Neutrophil (primary cell): ENCODE data around the gene CDV3.
"Not testable (repeated sequence)": the region's sequence is repeated elsewhere in the genome, so short reads cannot be mapped to it uniquely, and the experiment has no call there.

Source experiments
- H3K27ac ChIP-seq: fragments of 200-600 bp; sonication (generic); 2 replicates; pipeline ENCODE4 v1.5.1; 2016; ENCODE audit warnings: mild to moderate bottlenecking, moderate library complexity
- H3K27me3 ChIP-seq: fragments of 200-600 bp; sonication (generic); 2 replicates; pipeline ENCODE4 v1.6.0; 2016; ENCODE audit warnings: mild to moderate bottlenecking
- H3K36me3 ChIP-seq: fragments of 200-600 bp; sonication (generic); 2 replicates; pipeline ENCODE4 v1.5.1; 2017
- H3K4me1 ChIP-seq, 2 experiments: fragments of 200-600 bp in 1 of 2; sonication (generic) in 1 of 2; 1 replicate in 1 of 2; 2 replicates in 1 of 2; pipeline versions ENCODE4 v1.5.1 to v1.6.1; 2013 to 2016; ENCODE audit warnings: low read depth in 1 of 2, low read length in 1 of 2, mild to moderate bottlenecking in 1 of 2, moderate library complexity in 1 of 2; ENCODE audit not compliant: control insufficient read depth in 1 of 2, insufficient read depth in 1 of 2
- H3K4me3 ChIP-seq, 2 experiments: fragments of 200-600 bp in 1 of 2; sonication (generic) in 1 of 2; 1 replicate in 1 of 2; 2 replicates in 1 of 2; pipeline ENCODE4 v1.5.1; 2013 to 2016; ENCODE audit warnings: low read depth in 1 of 2, low read length in 1 of 2, mild to moderate bottlenecking in 1 of 2, moderate library complexity in 1 of 2
- H3K9me3 ChIP-seq: fragments of 200-600 bp; sonication (generic); 2 replicates; pipeline ENCODE4 v1.5.1; 2016
- TF ChIP-seq, protein P1 (sequence below): fragments of 200-600 bp; sonication (generic); IDR thresholded peaks from 2 replicates; pipeline ENCODE4 v1.5.1; 2016; ENCODE audit warnings: antibody characterized with exemption

CDV3 gene

DNA sequence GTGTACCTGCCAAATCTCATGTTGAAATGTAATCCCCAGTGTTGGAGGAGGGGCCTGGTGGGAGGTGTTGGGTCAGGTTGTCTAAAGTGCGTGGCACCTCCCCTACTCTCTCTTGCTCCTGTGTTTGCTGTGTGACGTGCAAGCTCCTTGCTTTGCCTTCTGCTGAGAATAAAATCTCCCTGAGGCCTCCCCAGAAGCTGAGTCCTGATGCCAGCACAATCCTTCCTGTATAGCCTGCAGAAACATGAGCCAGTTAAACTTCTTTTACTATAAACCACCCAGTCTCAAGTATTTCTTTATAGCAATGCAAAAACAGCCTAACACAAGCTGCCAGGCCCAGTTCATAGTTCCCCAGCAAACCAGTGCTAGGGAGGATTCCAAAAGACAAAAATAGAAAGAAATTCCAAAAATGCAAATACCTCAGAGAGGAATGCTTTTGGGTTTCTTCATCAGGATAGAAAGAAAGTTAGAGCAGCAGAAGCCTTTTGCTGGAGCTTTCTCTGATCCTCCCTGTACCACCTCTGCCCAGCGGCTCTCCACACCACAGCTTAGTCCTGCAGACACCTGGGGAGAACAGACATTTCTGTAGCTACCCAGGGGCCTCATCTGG, 25.9 kb upstream of the CDV3 start:
- H3K36me3 ChIP-seq, result no peaks in the 10 kb centered on the region
- H3K27me3 ChIP-seq, result no peaks in the 10 kb centered on the region
- H3K4me1 ChIP-seq, result peaks cover 9% of the 10 kb centered on the region in 2 experiments
- no peaks in the 10 kb centered on the region for H3K9me3 ChIP-seq
- H3K27ac ChIP-seq, result peak overlapping the region; percentile 27
- no peak overlapping the region for H3K4me3 ChIP-seq
- TF ChIP-seq, protein P1, sequence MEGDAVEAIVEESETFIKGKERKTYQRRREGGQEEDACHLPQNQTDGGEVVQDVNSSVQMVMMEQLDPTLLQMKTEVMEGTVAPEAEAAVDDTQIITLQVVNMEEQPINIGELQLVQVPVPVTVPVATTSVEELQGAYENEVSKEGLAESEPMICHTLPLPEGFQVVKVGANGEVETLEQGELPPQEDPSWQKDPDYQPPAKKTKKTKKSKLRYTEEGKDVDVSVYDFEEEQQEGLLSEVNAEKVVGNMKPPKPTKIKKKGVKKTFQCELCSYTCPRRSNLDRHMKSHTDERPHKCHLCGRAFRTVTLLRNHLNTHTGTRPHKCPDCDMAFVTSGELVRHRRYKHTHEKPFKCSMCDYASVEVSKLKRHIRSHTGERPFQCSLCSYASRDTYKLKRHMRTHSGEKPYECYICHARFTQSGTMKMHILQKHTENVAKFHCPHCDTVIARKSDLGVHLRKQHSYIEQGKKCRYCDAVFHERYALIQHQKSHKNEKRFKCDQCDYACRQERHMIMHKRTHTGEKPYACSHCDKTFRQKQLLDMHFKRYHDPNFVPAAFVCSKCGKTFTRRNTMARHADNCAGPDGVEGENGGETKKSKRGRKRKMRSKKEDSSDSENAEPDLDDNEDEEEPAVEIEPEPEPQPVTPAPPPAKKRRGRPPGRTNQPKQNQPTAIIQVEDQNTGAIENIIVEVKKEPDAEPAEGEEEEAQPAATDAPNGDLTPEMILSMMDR, result no peak

DNA sequence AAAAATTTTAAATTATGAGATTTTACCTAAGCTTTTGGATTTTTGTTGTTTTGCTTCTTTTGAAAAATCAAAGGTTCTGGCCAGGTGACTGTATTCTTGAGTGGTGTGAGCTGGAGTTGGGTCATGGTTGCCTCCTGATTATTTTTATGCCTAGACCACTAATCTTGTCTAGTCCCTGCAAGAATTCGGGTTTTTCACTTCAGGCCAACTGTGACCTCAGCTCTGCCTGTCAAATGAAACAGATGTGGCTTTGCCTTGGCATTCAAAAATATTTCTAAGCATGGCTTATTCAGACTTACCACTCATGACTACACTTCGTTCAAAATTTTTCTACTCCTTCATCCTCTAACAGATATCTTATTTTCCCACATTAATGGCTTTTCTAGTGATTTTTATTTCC, 25.4 kb upstream of the CDV3 start:
- Histone ChIP-seq H3K27me3 (no peaks in the 10 kb centered on the region), H3K9me3 (no peaks in the 10 kb centered on the region), H3K4me3 (no peak overlapping the region), H3K4me1 (peaks cover 9% of the 10 kb centered on the region in 2 experiments), H3K36me3 (no peaks in the 10 kb centered on the region), H3K27ac (peak overlapping the region; percentile 27)
- TF ChIP-seq, protein P1, result no peak

DNA sequence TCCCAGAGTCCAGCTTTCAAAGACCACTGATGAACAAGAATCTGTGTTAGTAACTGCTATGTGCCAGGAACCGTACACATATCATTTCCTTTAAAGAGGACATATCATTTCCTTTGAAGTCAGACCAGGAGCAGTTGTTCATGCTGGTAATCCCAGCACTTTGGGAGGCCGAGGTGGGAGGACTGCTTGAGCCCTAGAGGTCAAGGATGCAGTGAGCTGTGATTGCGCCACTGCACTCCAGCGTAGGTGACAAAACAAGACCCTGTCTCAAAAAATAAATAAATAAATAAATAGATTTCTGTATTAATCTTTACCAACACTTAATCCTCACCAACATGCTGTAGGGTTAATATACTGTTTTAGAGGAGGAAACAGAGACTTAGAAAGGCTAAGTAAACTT, 23.9 kb upstream of the CDV3 start:
- H3K36me3 ChIP-seq, result no peaks in the 10 kb centered on the region
- H3K9me3 ChIP-seq, result no peaks in the 10 kb centered on the region
- H3K4me3 ChIP-seq, result no peak overlapping the region
- H3K27ac ChIP-seq, result peak overlapping the region; percentile 14
- TF ChIP-seq, protein P1, result no peak
- no peaks in the 10 kb centered on the region for H3K27me3 ChIP-seq
- peaks cover 9% of the 10 kb centered on the region in 2 experiments for H3K4me1 ChIP-seq

DNA sequence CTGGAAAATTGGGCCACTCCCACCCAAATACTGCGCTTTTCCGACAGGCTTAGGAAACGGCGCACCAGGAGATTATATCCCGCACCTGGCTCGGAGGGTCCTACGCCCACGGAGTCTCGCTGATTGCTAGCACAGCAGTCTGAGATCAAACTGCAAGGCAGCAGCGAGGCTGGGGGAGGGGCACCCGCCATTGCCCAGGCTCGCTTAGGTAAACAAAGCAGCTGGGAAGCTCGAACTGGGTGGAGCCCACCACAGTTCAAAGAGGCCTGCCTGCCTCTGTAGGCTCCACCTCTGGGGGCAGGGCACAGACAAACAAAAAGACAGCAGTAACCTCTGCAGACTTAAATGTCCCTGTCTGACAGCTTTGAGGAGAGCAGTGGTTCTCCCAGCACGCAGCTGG, 21.9 kb upstream of the CDV3 start:
- not testable (repeated sequence) for H3K4me1 ChIP-seq, H3K4me3 ChIP-seq, H3K27ac ChIP-seq, H3K9me3 ChIP-seq, H3K36me3 ChIP-seq, H3K27me3 ChIP-seq

DNA sequence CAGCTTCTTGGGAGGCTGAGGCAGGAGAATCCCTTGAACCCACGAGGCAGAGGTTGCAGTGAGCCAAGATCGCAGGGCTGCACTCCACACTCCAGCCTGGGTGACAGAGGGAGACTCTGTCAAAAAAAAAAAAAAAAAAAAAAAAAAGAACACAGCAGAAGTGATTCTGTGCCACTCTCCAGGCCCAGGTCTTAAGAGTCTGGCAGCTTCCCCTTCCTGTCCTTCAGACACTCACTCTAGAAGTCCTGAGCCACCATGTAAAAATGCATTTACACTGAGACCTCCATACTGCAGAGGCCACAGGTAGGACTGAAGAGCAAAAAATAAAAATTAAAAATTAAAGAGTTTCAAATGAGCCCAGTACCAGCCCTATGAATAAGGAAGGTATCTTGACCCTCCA, 11.8 kb upstream of the CDV3 start:
- Histone ChIP-seq H3K9me3 (no peaks in the 10 kb centered on the region), H3K27me3 (no peaks in the 10 kb centered on the region), H3K4me3 (no peak overlapping the region), H3K36me3 (no peaks in the 10 kb centered on the region), H3K27ac (no peak overlapping the region), H3K4me1 (no peaks in the 10 kb centered on the region)
- TF ChIP-seq, protein P1, result no peak

DNA sequence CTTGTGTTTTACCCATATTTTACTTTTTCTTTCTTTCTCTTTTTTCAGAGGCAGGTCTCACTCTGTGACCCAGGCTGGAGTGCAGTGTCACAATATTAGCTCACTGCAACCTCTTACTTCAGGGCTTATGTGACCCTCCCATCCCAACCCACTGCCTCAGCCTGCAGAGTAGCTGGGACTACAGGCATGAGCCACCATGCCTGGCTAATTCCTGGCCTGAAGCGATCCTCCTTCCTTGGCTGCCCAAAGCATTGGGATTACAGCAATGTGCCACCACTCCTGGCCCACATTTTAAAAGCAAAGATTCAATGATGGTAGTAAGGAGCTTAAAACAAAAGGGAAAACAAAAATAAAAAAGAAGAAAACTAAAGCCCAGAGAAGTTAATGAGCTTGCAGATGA, 11.1 kb upstream of the CDV3 start:
- Histone ChIP-seq H3K27ac (no peak overlapping the region), H3K4me1 (no peaks in the 10 kb centered on the region), H3K27me3 (no peaks in the 10 kb centered on the region), H3K9me3 (no peaks in the 10 kb centered on the region), H3K4me3 (no peak overlapping the region), H3K36me3 (no peaks in the 10 kb centered on the region)
- TF ChIP-seq, protein P1, result no peak
